Activated CD4-positive, alpha-beta T cell treated with anti-CD3 and anti-CD28 coated beads, Interleukin-2, amount 50 U/mL, for 16 hours (primary cell): ENCODE results near the gene ARHGEF37.
"Not testable (repeated sequence)": the region's sequence is repeated elsewhere in the genome, so short reads cannot be mapped to it uniquely, and the experiment has no call there.

Experiments used
- DNase-seq: peaks from one replicate; pipeline ENCODE4 v3.0.0-alpha.2; 2020

Gene ARHGEF37

DNA sequence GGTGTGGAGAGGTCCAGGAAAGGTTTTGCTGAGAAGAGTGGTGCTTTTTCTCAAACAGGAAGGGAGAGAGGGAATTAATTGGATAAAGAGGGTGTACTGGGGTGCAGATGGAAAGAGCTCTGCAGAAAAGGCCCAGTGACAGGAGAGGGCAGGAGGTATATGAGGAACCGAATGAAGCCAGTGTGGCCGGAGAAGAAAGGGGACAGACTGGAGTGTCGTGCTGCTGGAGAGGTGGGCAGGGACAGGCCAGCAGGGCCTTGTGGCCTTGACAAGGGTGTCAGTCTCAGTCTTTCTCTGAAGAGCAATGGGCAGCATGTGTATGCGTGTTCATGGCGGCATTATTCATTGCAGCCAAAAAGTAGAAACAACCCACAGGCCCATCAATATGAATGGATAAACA lies 48.1 kb downstream of the ARHGEF37 start:
- DNase-seq, result no peak

DNA sequence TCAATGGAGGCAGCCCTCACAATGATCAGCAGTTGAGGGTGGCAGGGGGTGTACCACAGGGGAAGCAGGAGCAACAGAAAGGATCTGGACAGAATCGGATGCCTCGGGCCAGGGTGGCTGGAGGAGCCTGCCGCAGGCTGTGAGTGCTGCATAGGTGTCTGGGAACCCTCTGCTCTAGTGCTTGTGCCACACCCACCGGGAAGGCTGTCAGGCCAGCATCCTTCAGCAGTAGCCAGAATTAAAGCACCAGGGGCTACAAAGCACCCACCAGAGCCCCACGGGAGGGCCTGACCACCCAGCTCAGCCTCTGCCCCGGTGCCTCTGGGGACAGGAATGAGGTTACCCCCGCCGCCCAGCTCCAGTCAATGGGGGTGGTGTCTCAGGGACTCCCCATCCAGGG lies 49.0 kb downstream of the ARHGEF37 start:
- no peak for DNase-seq

DNA sequence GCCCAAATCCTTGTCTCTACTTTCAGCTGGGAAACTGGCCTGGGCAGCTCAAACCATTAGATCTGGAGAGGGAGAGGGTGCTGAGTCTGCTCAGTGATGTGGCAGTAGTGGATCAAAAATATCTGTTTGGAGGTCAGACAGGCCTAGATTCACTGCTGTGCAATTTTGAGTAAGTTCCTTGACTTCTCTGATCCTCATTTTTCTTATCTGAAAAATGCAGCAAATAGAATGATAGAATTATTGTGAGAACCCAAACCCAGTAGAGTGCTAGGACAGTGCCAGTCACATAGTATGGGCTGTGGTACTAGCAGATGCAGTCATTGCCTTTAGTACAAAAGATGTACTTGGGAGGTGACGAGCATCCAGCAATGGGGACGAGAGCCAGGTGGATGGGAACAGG lies 50.2 kb downstream of the ARHGEF37 start:
- DNase-seq, result no peak

DNA sequence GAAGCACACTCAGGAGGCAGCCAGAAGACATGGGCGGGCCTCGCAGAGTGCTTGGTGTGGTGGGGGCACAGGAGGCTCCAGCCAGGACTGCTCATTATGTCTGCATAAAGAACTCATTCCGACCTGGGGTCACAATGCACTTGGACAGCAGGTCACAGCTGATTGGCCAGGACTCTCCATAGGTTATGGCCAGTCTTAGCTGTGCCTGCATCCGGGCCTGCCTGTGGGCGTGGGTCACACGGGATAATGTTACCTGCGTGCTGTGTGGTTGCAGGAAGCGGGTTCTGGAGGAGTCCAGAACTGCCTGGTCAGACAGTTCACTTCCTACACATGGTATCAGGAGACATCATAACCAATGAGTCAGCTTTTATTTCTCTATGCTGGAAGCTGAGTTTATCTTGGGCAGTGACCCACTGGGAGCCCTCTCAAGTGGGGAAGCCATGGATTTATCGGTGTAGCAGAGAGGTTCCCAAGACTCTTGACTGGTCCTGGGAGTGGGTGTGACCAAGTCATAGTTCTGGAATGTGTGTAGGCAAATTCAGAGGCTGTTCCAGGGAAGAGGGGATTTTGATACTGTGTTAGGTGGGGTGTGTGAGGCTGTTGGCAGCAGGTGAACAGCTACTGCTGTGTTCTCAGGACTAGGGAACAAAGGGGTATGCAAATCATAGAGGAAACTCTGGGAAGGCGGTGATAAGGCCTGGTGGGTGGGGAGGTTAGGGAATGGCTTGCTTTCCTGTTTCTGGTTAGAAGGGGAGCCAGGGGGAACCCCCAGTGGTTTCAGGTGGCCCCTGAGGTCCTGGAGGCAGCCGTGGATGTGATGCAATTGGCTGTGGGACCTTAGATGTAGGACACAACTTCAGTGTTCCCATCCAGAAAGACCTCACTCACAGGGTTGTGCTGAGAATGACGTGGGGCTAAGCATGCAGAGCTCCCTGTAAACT lies 51.3 kb downstream of the ARHGEF37 start:
- DNase-seq, result no peak

DNA sequence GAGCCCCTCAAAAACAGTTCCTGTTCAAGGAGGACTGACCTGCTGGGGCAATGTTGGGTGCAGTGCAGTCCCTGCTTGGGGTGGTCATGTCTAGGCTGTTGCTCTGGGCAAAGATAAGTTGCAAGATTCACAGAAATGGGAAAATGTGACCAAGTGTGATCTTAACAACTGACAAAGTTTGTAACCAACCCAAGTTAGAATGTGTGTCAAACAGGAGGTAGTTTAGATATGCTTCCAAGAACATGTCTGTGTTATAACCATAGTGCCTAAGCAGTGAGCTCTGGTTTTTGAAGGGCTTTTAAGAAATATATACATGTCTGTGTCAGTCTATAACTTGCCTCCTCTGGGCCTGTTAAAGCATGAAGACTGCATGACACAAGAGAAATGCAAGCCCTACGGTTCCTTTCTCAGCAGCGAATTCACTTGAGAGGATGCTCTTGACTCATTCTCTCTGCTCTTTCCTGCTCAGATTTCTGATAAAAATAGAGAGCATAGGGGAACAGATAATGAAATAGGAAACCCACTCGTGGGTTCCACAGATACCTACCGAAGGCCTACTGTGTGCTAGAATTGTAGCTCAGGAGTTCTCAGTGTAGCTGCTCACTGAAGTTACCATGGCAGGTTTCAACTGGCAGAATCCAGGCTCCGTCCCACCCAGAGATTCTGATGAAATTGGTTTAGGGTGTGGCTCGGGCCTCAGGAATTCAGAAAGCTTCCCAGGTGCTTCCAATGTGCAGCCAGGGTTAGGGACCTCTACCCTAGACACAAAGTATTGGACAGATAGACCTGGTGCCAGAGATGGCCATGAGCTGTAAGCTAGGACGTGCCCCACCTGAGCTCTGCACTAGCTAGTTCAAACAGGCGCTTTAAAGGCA lies 52.4 kb downstream of the ARHGEF37 start:
- no peak for DNase-seq

DNA sequence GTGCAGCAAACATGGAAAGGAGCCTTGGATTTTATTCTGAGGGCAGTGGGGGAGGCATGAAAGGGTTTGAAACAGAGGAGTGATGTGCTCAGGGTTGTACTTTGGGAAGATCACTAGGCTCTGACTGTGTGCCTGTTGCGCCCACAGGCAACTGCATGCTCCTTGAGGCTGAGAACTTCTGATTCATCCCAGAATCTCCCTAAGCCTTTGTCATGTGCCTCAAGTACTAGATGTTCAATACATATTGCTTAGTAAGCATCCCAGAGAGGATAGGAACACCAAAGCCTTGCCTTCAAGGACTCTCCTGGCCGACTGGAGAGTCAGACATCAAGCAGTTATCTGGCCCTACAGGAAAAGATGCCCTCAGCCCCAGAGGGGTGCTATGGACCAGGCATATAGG lies 54.1 kb downstream of the ARHGEF37 start:
- DNase-seq, result no peak

DNA sequence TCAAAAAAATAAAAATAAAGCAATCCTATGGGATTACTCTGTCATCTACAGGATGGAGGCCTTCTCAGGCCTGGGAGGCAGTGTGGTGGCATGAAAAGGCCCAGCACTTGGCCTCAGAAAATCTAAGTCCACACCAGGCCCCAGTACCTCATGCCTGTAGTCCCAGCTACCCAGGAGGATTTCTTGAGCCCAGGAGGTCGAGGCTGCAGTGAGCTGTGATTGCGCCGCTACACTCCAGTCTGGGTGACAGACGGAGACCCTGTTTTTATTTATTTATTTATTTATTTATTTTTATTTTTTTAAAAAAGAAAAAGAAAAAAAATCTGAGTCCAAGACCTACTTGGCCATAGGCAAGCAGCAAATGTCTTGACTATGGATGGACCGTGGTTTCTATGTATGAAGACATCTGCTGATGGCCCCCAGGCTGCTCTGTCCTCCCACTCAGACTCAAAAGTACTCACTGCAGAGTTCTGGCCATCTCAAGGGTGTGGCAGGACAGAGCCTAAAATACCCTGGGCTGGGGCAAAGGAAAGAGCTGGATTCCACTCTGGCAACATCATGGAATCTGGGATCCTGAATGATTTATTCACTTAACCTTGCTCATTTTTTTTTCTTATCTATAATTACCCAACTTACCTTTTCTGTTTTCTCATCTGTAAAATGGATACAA lies 55.0 kb downstream of the ARHGEF37 start:
- DNase-seq, result no peak

DNA sequence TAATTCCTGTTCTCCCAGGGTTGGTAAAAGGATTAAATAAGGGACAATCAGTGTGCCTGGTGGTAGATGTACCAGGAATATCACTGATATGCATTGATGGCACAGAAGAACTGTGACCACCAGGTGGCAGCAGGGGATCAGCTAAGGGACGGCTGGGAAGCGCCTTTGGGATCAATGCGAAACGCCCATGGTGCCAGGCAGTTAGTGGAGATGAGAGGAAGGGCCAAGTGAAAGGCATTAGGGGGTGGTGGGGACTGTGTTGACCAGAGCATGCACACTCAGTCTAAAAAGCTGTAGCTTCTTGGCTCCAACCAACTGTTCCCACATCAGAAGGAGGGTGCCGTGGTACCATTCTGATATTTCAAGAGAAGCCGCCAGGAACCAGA lies 55.6 kb downstream of the ARHGEF37 start:
- DNase-seq, result peak; percentile 62

DNA sequence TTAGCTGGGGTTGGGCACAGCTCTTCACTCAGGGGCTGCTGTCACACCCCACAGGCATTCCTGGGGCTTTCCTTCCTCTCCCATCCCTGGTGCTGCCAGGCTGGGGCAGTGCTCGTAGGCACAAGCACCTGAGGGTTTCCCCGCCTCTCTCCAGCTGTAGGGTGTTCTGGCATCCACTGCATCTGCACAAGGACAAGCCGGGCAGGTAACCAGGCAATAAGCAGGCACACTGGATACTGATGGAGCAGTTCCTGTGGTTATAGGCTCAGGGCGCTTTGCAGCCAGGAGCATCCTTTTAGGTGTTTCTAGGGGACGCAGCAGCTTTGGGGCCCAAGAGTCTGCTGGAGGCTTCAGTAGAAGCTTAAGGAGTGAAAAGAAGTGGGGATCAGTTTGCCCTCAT lies 56.8 kb downstream of the ARHGEF37 start:
- no peak for DNase-seq

DNA sequence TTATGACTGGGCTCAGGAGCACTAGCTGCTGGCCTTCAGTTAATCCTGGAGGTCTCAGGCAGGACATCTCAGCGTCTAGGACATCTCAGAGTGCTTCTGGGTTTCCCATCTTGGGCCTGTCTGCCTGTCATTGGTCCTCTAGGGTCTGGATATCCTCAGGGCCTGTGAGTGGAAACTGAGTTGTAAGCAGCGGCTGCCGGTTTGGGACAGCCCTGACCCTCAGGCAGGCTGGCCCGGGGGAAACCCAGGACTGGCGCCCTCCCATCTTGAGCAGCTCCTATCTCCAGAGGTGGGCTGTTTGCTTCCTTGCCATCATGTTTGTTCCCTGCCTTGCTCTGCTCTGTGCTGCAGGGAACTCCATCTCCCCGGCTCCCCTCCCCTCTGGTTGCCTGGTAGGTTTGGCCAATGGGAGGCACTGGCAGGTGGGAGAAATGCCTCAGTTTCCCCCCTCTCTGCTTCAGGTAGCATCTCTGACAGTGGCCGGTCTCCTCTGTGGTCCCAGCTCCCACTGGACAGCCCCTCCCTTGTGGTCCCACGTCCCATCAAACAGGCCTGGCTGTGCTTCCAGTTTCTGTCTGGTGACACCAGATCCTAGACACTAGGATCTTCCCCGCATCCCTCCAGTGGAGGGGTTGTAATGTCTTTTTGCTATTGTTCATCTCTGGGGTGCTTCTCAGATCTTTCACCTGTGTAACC lies 57.4 kb downstream of the ARHGEF37 start:
- no peak for DNase-seq

DNA sequence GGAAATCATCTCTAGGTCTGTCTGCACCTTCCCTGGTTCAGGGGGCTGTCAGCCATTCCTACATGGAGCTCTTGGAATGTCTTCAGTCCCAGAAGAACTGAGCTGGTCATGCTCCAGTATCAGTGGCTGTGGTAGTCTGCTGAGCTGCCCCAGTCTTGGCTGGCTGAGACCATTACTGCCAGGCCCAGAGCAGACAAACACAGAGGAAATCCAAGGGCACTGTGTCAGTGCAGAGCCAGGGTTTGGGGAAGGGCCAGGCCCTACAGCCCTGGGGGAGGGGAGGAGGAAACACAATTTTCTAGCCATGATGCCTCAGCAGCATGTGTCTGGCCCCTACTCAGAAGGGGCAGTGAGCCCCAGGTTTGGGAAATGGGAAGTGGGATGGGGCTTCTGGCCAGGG lies 58.4 kb downstream of the ARHGEF37 start:
- DNase-seq, result no peak

DNA sequence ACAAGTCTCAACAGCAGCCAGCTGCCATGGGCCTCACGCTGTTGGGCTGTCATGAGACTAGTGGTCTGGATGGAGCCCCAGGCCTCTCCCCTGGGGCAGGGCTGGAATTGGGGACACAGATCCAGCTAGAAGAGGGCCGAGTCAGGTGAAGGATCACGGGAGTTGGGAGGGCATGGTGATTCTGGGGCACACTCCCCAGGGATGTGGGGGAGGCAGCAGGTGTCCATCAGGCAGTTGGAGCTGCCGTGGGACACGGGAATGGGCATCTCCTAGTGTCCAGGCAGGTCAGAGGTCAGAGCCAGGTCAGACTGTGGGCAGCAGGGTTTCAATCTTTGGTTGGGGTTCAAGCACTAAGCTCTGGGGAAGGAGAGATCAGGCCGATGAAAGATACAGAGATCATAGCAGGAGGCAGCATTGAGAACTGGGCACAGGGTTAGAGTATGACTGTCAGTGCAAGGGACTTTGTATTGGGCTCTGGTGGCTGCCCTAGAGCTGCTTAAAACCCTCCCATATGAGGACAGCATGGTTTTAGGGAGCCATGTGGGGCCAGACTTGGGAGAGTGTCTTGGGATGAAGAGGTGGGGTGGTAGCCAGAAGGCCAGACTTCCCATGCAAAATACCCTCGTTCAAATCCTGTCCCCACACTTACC lies 59.2 kb downstream of the ARHGEF37 start:
- no peak for DNase-seq

DNA sequence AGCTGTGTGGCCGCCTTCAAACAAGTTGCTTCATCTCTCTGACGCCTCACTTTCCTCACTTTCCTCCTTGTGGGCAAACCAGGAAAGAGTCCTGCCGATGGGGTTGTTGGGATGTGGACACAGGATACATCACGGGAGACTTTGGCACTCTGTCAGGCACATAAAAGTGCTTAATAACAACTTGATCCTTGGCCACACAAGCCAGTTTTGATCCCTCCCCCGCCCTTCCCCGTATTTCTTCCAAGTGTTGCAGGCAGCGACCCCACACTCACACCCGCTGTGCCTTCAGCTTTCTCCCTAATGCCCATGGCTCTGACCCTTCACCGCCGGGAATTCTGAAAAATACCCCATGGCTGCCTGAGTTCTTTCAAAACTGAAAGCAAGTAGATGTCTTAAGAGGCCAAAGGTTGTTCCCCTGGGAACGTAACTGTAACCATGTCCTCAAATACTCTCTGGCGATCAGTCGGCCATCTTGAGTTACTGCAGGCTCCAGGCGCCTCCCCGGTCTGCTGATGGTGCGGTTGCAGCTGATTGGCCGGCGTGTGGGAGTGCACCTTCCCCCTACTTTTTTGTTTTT lies 59.8 kb downstream of the ARHGEF37 start:
- no peak for DNase-seq

DNA sequence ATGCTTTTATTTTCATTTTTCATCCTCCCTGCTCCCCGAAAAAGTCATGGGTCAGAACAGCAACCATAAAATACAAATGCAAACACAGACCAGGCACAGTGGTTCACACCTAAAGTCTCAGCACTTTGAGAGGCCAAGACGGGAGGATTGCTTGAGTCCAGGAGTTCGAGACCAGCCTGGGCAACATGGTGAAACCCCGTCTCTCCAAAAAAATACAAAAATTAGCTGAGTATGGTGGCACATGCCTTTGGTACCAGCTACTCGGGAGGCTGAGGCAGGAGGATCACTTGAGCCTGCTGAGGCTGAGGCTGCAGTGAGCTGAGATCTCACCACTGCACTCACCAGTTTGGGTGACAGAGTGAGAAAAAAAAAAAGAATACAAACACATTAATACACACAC lies 60.3 kb downstream of the ARHGEF37 start:
- DNase-seq, result no peak

DNA sequence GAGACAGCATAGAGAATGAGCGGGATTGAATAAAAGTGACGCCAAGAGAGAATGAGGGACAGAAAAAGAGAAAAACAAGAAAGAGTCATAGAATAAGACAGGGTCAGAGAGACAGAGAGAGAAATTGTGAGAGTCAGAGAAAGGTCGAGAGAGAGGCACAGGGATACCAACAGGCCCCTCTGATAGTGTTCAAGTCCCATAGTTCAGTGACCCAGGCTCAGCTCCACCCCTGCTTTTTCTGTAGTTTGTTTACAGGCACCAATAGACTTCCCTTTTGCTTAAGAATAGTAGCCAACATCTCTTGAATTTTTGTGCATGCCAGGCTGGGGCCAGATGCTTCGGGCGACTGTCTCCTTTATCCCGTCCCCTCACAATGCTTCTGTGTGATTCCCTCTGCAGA lies 62.5 kb downstream of the ARHGEF37 start:
- DNase-seq, result no peak

DNA sequence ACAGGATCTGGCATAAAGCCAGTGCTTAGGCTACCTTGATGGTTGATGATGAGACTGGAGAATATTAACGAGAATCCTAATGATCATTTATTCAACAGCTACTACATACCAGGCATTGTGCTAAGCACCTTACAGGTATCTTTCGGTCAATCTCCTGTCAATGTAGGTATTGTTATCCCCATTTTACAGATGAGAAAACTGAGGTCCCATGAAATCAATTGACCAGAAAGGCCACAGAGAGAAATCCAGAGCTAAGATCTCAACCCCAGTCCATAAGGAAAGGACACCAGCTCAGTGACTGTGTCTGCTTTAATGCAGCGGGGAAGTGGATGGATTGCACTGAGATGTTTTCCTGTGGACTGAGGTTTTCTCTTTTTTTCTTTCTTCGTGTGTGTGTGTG lies 63.3 kb downstream of the ARHGEF37 start:
- no peak for DNase-seq

DNA sequence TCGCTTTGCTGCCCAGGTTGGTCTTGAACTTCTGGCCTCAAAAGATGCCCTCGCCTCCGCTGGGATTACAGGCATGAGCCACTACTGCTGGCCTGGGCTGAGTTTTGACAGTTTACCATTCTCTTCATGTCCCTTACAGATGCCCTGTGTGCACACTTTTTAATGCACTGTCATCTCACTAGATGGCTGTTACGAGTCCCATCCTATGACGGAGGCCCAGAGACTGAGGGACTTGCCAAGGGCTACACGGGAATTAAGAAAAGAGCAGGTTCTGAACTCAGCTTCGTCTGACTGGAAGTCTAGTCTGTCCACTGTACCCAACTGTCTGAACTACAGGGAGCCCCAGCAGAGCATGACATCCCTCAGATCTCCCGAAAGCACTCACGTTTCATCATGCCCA lies 63.9 kb downstream of the ARHGEF37 start:
- DNase-seq, result no peak

DNA sequence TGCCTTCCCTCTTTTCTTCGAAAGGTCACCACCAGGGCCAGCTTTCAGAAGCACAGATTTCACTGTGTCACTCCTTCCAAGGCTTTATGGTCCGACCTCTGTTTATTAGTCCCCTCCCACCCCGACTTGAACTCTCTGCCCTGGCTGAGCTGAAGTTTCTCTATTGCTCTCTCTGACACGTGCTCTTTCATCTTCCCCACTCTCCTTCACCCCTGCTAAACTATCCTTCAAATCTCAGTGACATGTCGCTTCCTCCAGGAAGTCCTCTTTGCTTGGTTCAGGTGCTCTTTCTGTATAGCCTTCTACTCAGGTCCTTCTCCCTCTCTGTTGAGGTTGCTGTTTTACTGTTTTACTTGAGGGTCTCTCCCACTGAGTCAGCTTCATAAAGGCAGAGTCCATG lies 64.4 kb downstream of the ARHGEF37 start:
- DNase-seq, result no peak

DNA sequence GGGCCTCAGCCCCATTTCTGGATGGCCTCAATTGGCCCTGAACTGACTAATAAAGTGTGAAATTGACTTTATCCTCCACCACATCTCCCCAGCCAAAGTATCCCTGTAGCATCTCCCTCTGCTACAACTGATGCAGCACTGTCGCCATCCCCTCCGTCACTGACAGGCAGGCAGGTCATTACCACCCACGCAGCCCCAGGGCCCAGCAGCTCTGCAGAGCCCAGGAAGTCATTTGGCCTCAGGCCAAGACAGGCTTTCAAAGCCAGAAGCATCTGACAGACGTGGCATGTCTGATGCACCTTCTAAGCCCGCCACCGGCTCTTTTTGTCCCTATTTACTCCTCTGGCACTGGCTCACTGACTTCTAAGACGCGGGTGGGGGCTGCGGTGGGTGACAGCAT lies 65.3 kb downstream of the ARHGEF37 start:
- DNase-seq, result no peak

DNA sequence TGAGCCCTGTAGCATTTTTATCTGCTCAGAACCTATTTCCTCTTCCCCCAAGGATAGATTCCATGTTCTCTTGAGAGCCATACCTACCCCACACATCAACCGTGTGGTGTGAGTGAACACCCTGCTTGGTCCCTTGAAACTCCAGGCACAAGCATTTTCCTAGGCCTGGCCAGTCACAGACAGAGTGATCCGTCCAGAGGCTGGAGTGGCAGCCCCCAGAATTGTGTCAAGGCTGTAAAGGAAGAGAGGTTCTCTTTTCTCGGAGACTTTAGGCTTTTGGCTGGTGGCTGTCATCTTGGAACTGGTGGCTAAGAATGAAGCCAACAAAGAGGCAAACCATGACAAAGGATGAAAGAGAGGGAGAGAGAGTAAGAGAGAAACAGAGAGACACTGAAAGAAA lies 66.0 kb downstream of the ARHGEF37 start:
- no peak for DNase-seq

DNA sequence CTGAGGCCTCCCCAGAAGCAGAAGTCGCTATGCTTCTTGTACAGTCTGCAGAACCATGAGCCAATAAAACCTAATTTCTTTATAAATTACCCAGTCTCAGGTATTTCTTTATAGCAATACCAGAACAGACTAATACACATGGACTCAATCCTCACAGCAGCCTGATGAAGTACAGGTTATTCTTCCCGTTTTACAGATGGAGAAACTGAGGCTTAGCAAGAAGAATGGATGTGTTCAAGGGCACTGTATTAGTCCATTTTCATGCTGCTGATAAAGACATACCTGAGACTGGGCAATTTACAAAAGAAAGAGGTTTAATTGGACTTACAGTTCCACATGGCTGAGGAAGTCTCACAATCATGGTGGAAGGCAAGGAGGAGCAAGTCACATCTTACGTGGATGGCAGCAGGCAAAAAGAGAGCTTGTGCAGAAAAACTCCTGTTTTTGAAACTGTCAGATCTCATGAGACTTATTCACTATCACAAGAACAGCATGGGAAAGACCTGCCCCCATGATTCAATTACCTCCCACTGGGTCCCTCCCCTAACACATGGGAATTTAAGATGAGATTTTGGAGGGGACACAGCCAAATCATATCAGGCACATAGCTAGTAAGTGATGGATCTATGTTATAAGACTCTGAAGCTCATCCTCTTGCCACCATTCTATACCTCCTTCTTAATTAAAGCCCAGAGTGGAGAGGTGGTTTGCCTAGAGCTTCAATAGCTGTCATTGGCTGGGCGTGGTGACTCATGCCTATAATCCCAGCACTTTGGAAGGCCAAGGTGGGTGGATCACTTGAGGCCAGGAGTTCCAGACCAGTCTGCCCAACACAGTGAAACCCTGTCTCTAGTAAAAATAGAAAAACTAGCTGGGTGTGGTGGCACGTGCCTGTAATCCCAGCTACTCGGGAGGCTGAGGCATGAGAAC lies 67.4 kb downstream of the ARHGEF37 start:
- DNase-seq, result not testable (repeated sequence)
